Measurements from ENCODE around the gene WNT3A.

Gene WNT3A

GRCh38 chr1:228030451-228031201, 23.8 kb downstream of the WNT3A start:
- no peak overlapping the region for H3K4me3 ChIP-seq
- H3K27ac ChIP-seq = no peak overlapping the region
- no peak for TF ChIP-seq CTCF (IDR thresholded peaks at IDR 0.05)
- DNase-seq (ENCODE audit: low spot score) = no peak

- Histone ChIP-seq H3K27ac (no peak overlapping the region), H3K4me3 (no peak overlapping the region)
- no peak for TF ChIP-seq CTCF (IDR thresholded peaks at IDR 0.05)
- no peak for DNase-seq (ENCODE audit: low spot score)
Measured at GRCh38 chr1:228031276-228031995, 24.6 kb downstream of the WNT3A start.

- TF ChIP-seq CTCF (IDR thresholded peaks at IDR 0.05) = no peak
- no peak overlapping the region for H3K27ac ChIP-seq
- H3K4me3 ChIP-seq = no peak overlapping the region
- DNase-seq (ENCODE audit: low spot score) = no peak
Measured at GRCh38 chr1:228032041-228032440, 25.2 kb downstream of the WNT3A start.

GRCh38 chr1:228033376-228033775, 26.6 kb downstream of the WNT3A start:
- Histone ChIP-seq H3K4me3 (no peak overlapping the region), H3K27ac (no peak overlapping the region)
- TF ChIP-seq CTCF (IDR thresholded peaks at IDR 0.05) = no peak
- no peak for DNase-seq (ENCODE audit: low spot score)

GRCh38 chr1:228034954-228035837, 28.4 kb downstream of the WNT3A start:
- DNase-seq (ENCODE audit: low spot score) = peak; percentile 54
- TF ChIP-seq CTCF (IDR thresholded peaks at IDR 0.05) = no peak
- no peak overlapping the region for H3K4me3 ChIP-seq
- H3K27ac ChIP-seq = no peak overlapping the region

- Histone ChIP-seq H3K4me3 (no peak overlapping the region), H3K27ac (no peak overlapping the region)
- no peak for DNase-seq (ENCODE audit: low spot score)
- no peak for TF ChIP-seq CTCF (IDR thresholded peaks at IDR 0.05)
Measured at GRCh38 chr1:228035844-228036243, 29.0 kb downstream of the WNT3A start.
